Endothelial cell of umbilical vein (primary cell): ENCODE data around the gene SPRED3. TPM values are rescaled to one million over a fixed set of nuclear protein-coding genes. Genes with fewer than 3 reads are reported as not detected.

Experiments
- BruUV-seq: library from RNA; stranded (reverse); fragments of 400-500 nt; replicated peaks from 2 replicates; lab custom pipeline; 2021; lab: Mats Ljungman, UMichigan
- CTCF ChIA-PET: fragments of 300-600, 350-600 bp; sonication (Branson Sonifier 250); formaldehyde crosslinking; loops from one replicate; lab custom pipeline; 2021; ENCODE audit warnings: antibody characterized with exemption, inconsistent platforms; lab: Charles Lee
- POLR2A ChIA-PET: fragments of 300-600, 350-600 bp; sonication (Branson Sonifier 250); formaldehyde crosslinking; loops from one replicate; lab custom pipeline; 2021; ENCODE audit warnings: antibody characterized with exemption, inconsistent platforms; lab: Charles Lee
- DNase-seq: peaks from one replicate; pipeline ENCODE4 v3.0.0-alpha.2; 2011; ENCODE audit warnings: low read depth, low spot score
- FAIRE-seq: peaks from 2 replicates; lab custom pipeline; 2011; peaks lifted over from hg19 to GRCh38; lab: Jason Lieb, UNC
- H2AFZ ChIP-seq: 2 replicates; pipeline ENCODE4 v1.6.0; 2012; ENCODE audit warnings: low read depth, low read length, control low read depth, inconsistent platforms
- H3K27ac ChIP-seq: 2 replicates; pipeline ENCODE4 v1.5.1; 2011; ENCODE audit warnings: low read depth, mild to moderate bottlenecking, control low read depth, low read length, moderate library complexity; ENCODE audit not compliant: insufficient read depth
- H3K27me3 ChIP-seq, 2 experiments: 2 replicates each; pipeline versions ENCODE4 v1.6.0 to v1.6.1; 2011; ENCODE audit warnings: low read length in 2 of 2, mixed read lengths in 1 of 2; ENCODE audit not compliant: control insufficient read depth in 2 of 2, insufficient read depth in 2 of 2
- H3K36me3 ChIP-seq, 2 experiments: 2 replicates in 1 of 2; 3 replicates in 1 of 2; pipeline ENCODE4 v1.5.1; 2011; ENCODE audit warnings: low read length in 2 of 2, mild to moderate bottlenecking in 1 of 2, moderate library complexity in 1 of 2; ENCODE audit not compliant: control insufficient read depth in 2 of 2, insufficient read depth in 2 of 2; ENCODE audit errors: extremely low read depth in 1 of 2
- H3K4me1 ChIP-seq: 3 replicates; pipeline ENCODE4 v1.5.1; 2011; ENCODE audit warnings: mild to moderate bottlenecking, low read length; ENCODE audit not compliant: control insufficient read depth, insufficient read depth; ENCODE audit errors: extremely low read depth
- H3K4me2 ChIP-seq: 2 replicates; pipeline ENCODE4 v1.6.1; 2011; ENCODE audit warnings: low read length, control low read depth, mixed read lengths; ENCODE audit not compliant: insufficient read depth
- H3K4me3 ChIP-seq, 3 experiments: fragments of 200-600 bp in 1 of 3; sonication (generic), shearing (Covaris generic) in 1 of 3; replicated peaks in 1 of 3; 2 replicates each; pipeline ENCODE4 v1.5.1; 2011 to 2016; ENCODE audit warnings: control low read depth in 3 of 3, low read length in 3 of 3, mild to moderate bottlenecking in 2 of 3, inconsistent platforms in 1 of 3, low read depth in 1 of 3, moderate library complexity in 1 of 3; ENCODE audit not compliant: insufficient read depth in 1 of 3
- H3K79me2 ChIP-seq: 2 replicates; pipeline ENCODE4 v1.6.0; 2012; ENCODE audit warnings: low read length, inconsistent platforms; ENCODE audit not compliant: control insufficient read depth, insufficient read depth
- H3K9ac ChIP-seq: replicated peaks from 2 replicates; pipeline ENCODE3; 2011; ENCODE audit warnings: low read length, control low read depth; ENCODE audit not compliant: insufficient read depth; ENCODE audit errors: extremely low read depth
- H3K9me1 ChIP-seq: replicated peaks from 3 replicates; pipeline ENCODE4 v1.6.0; 2011; ENCODE audit warnings: mild to moderate bottlenecking, low read length; ENCODE audit not compliant: control insufficient read depth, insufficient read depth; ENCODE audit errors: extremely low read depth
- H3K9me3 ChIP-seq: replicated peaks from 2 replicates; pipeline ENCODE4 v1.5.1; 2012; ENCODE audit warnings: low read length, inconsistent platforms; ENCODE audit not compliant: control insufficient read depth, insufficient read depth
- H4K20me1 ChIP-seq: replicated peaks from 2 replicates; pipeline ENCODE3; 2011; ENCODE audit warnings: mild to moderate bottlenecking, low read length; ENCODE audit not compliant: control insufficient read depth, insufficient read depth; ENCODE audit errors: extremely low read depth
- CTCF ChIP-seq, 2 donors: IDR thresholded peaks; 1 replicate in 1 of 2; 2 replicates in 1 of 2; pipeline ENCODE4 v1.5.1; 2011; ENCODE audit warnings: low read length in 2 of 2, mild to moderate bottlenecking in 2 of 2, moderate library complexity in 2 of 2, control low read depth in 1 of 2, inconsistent platforms in 1 of 2, low read depth in 1 of 2; ENCODE audit not compliant: insufficient read depth in 1 of 2; ENCODE audit errors: extremely low read depth in 1 of 2
- EZH2 ChIP-seq: IDR thresholded peaks from 2 replicates; pipeline ENCODE4 v1.6.1; 2012; ENCODE audit warnings: borderline replicate concordance, low read depth, mild to moderate bottlenecking, moderate library complexity, low read length, inconsistent platforms; ENCODE audit not compliant: severe bottlenecking
- FOS ChIP-seq: IDR thresholded peaks from 2 replicates; pipeline ENCODE4 v1.6.1; 2011; ENCODE audit warnings: mild to moderate bottlenecking, low read length, moderate library complexity, borderline replicate concordance; ENCODE audit not compliant: insufficient read depth
- GATA2 ChIP-seq: IDR thresholded peaks from 2 replicates; pipeline ENCODE4 v1.7.0; 2011; ENCODE audit warnings: low read depth, mild to moderate bottlenecking, moderate library complexity, mixed read lengths, low read length; ENCODE audit not compliant: insufficient read length, insufficient read depth
- JUN ChIP-seq: IDR thresholded peaks from 2 replicates; pipeline ENCODE4 v1.6.1; 2011; ENCODE audit warnings: borderline replicate concordance, low read depth; ENCODE audit not compliant: insufficient read length, insufficient read depth
- MAX ChIP-seq: IDR thresholded peaks from 2 replicates; pipeline ENCODE4 v1.6.1; 2011; ENCODE audit not compliant: insufficient read depth, insufficient read length
- MYC ChIP-seq: IDR thresholded peaks from one replicate; pipeline ENCODE4 v1.6.1; 2011; ENCODE audit warnings: mild to moderate bottlenecking, low read depth, low read length
- POLR2A ChIP-seq: IDR thresholded peaks from 2 replicates; pipeline ENCODE4 v1.6.1; 2012; ENCODE audit warnings: low read depth, mild to moderate bottlenecking, control low read depth, low read length
- POLR2AphosphoS5 ChIP-seq: IDR thresholded peaks from 2 replicates; pipeline ENCODE4 v1.6.1; 2012; ENCODE audit warnings: low read depth, mild to moderate bottlenecking, control low read depth, low read length, moderate library complexity; ENCODE audit not compliant: insufficient read depth
- dilution Hi-C: fragments of 300-500 bp; cut with MboI; formaldehyde crosslinking; loops from one replicate; pipeline ENCODE4 v1.15.0; 2019; ENCODE audit warnings: low sequenced_read_pairs; ENCODE audit not compliant: extremely low pct_ligation_motif_present
- intact Hi-C: fragments of 100-400 bp; cut with micrococcal nuclease; formaldehyde crosslinking; loops from one replicate; pipeline ENCODE4 v1.10.0; 2022
- polyA plus RNA-seq, 4 experiments: library from polyadenylated mRNA; depleted of rRNA in 3 of 4; stranded (reverse) in 3 of 4; unstranded in 1 of 4; fragments of >200 nt; gene quantifications; 2 replicates each; pipeline versions ENCODE4 v1.2.1 to v1.2.3, GENCODE V29; 2011 to 2012; ENCODE audit warnings: missing spikeins in 1 of 4
- total RNA-seq: library from RNA; stranded (reverse); gene quantifications from 2 replicates; pipeline ENCODE4 v1.2.3, GENCODE V29; 2021

The SPRED3 gene
- total and polyA plus RNA-seq, 2 donors (not counting 3 experiments of a cell fraction or from before 2014, with no cell fraction given), result 5.7 to 15.7 TPM

DNA sequence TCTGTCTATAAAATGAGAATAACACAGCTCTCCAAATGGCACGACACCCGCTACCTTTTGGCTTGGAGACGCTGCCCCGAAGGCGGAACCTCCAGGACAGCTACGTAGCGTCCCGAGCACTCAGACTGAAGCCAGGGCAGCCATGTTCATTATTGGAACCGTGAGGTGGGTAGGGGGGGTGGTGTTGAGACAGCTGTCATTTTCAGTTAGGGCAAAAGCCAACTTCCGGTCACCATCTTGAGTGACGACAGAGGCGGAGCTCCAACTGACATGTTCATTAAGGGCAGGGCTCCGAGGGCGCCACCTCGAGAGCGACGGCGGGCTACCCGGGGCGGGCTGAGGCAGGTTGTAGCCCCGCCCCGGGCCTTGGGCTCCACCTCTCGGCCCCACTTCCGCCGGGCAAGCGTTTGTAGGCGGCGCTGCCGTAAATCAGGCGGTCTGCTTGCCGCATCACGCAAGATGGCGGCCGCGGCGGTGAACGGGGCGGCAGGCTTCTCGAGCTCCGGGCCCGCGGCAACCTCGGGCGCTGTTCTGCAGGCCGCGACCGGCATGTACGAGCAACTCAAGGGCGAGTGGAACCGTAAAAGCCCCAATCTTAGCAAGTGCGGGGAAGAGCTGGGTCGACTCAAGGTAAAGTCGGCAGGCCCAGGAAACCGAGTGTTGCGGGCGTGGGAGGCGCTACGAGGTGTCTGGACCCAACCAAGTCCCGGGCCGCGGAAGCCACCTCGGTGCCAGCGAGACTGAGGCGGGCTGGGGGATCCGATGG is 14.0 kb upstream of the SPRED3 start, which contains the start of gene PSMD8:
Gene PSMD8, plus strand, starts transcription at position 240 of the 766 bp plus-strand sequence. Its CDS starts 31 bp downstream, at position 271.
- no peaks in the 10 kb centered on the region for H3K9me3 ChIP-seq
- H3K4me3 ChIP-seq, result peak within 1 kb of the TSS; percentile 70 to 86 (median 70)
- peaks cover 0 to 15% of the 10 kb centered on the region in 2 experiments for H3K36me3 ChIP-seq
- H4K20me1 ChIP-seq, result no peaks in the 10 kb centered on the region
- H2AFZ ChIP-seq, result peak within 1 kb of the TSS; percentile 98
- H3K27me3 ChIP-seq, result peaks cover 4 to 5% of the 10 kb centered on the region in 2 experiments
- peak; percentile 98 for FAIRE-seq
- intact Hi-C loops, result loop anchor here (1.0 to 2.0 kb wide), 5 partner anchors 12 to 130 kb away; partner anchors contain the start of genes CATSPERG, FAM98C, GGN and SPRED3
- H3K9me1 ChIP-seq, result no peaks in the 10 kb centered on the region
- peak within 1 kb of the TSS; percentile 93 for H3K4me2 ChIP-seq
- no peak for TF ChIP-seq FOS
- TF ChIP-seq POLR2A, result peak; percentile 98
- TF ChIP-seq POLR2AphosphoS5, result peak; percentile 99
- peak; percentile 23 for TF ChIP-seq JUN
- no peak for TF ChIP-seq MYC
- TF ChIP-seq EZH2, result no peak
- TF ChIP-seq GATA2, result no peak
- TF ChIP-seq CTCF (IDR thresholded peaks at IDR 0.05; ENCODE audit: extremely low read depth in 1 of 2, insufficient read depth in 1 of 2, low read depth in 1 of 2, low read length in 2 of 2), result peak in 1 of 2 donors; percentile 33
- peak; percentile 52 for TF ChIP-seq MAX
- H3K4me1 ChIP-seq, result peaks cover 14% of the 10 kb centered on the region
- DNase-seq, result peak; percentile 99
- peaks cover 27% of the 10 kb centered on the region for H3K79me2 ChIP-seq
- H3K27ac ChIP-seq, result peak within 1 kb of the TSS; percentile 87
- CTCF ChIA-PET, result interaction anchor here (0.8 to 1.8 kb wide), 17 partner anchors 10 to 556 kb away, joined by 3 to 20 read pairs (median 4); partner anchors contain the start of genes CATSPERG, FAM98C, GGN and MRPS12
- H3K9ac ChIP-seq, result peak within 1 kb of the TSS; percentile 95
- BruUV-seq, result no TSS peak
- dilution Hi-C loops, result no loop called here
- POLR2A ChIA-PET, result interaction anchor here (0.6 to 1.9 kb wide), 6 partner anchors 12 to 968 kb away, joined by 3 to 39 read pairs (median 8); partner anchors contain the start of genes CATSPERG, FAM98C, GGN and SAMD4B
